HUDEP-2 (cell line): Measurements from ENCODE around the gene TRIM45.
"Not testable (repeated sequence)": the region's sequence is repeated elsewhere in the genome, so short reads cannot be mapped to it uniquely, and the experiment has no call there.

Experiments
- DNase-seq, 76 experiments: peaks; one replicate each; lab custom pipeline; 2025; ENCODE audit not compliant: unreplicated experiment in 76 of 76; lab: John Stamatoyannopoulos, UW

TRIM45 gene

GRCh38 chr1:117135329-117135728, 13.8 kb upstream of the TRIM45 start:
- no peak for DNase-seq

DNA sequence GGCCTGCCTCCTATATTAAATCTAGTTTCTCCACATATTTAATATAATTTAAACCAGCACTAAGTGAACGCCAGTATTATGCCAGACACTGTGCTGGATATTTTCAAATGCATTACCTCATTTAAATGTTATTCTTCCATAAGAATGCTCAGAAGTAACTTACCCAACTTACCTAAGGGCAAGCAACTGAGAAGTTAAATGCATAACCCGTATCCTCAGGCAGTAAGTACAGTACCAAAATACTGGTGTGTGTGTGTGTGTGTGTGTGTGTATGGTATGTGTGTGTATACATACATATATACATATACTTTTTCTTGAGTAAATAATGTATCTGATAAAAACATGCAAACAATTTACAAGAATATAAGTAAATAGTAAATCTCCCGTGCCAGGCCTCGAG, 9.0 kb upstream of the TRIM45 start:
- DNase-seq = no peak

DNA sequence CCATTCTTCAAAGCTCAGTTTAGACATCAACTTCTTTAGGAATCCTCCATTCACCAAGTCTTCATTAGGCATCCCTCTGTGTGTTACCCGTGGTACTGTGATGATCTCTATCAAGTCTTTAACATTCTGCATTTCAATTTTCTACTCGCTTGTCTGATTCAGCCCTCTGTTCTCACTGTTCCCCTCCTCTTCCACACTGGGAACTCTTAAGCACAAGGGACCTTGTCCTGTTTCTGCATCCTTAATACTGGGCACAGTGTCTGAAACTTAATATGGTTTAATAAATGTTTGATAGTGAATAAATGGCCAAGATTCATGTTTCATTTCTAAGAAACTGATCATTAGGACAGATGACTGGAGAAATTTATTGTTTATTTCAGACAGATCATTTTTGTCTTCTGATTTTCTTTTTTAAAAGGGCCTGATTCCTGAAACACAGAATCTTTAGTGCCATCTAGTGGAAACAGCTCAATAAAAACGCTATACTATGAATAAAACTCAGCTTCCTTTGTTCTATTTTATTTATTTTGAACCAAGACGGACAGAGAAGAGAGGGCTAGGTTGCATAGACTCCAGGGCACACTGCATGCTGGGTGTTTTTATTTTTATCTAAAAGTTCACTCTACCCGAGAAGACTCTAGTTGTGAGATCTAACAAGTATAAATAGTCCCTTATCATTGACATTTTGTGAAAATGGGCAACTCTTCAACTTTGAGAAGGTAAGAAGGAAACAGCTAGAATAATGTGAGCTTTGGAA, 7.0 kb upstream of the TRIM45 start:
- DNase-seq = peak in 9 of 76 experiments; percentile 4 to 37 (median 12)

GRCh38 chr1:117127795-117128194, 6.2 kb upstream of the TRIM45 start:
- peak in 6 of 76 experiments; percentile 3 to 15 (median 10) for DNase-seq

- DNase-seq = no peak
These were observed 3.1 kb upstream of the TRIM45 start for GRCh38 chr1:117124661-117125060.

- DNase-seq = no peak
These were observed 1.7 kb upstream of the TRIM45 start for GRCh38 chr1:117123274-117123673.

DNA sequence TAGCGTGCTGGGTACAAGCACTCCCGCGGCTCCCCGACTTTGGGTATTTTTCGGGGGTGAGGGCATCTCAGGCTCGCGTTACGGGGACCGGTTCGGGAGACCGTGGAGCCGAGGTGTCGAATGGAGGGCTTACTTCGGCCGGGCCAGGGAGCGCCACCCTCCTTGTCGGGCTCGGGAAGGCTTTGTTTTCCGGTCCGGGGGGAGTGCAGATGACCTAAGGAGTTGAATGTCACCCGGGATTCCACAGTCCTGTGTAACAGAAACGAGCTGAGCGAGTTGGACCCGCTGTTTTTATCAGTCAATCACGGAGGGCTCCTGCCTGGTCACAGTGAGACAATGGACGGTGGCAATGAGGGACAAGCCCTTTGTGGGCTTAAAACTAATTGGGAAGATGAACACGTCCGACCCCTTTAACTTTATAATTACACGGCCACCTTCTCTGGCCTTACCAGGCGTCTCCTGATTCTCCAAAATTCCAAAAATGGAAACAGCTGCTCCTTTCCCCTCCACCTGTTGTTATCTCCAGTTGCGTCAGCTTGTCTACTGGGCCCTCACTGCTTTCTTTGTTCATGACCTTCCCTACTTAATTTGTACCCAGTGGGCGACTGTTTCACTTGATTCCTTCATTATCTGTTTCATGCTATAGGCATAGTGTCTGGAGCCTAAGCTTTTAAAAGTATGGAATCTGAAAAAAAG, 929 bp upstream of the TRIM45 start:
- DNase-seq = no peak

- peak in 19 of 76 experiments; percentile 36 to 71 (median 46) for DNase-seq
These were observed 568 bp downstream of the TRIM45 start for GRCh38 chr1:117120774-117121588.

GRCh38 chr1:117119144-117119543, 2.4 kb downstream of the TRIM45 start:
- DNase-seq = not testable (repeated sequence)

DNA sequence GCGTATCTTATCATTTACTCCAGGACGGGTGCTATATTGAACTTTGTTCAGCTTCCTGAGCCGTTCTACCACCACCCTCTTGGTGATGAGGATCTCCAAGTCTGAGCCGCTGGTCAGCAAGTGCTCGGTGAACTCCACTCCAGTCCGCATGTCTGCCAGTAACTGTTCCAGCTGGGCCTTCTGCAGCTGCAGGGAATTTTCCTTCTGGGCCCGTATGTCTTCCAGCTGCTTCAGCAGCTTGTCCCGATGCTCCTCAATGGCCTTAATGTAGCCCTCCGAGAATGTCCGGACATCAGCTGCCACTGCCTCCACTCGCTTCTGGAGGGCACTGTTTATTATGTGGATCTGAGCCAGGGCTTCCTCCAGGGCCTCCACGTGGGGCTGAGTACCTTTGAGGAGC, 3.4 kb downstream of the TRIM45 start:
- DNase-seq = no peak

DNA sequence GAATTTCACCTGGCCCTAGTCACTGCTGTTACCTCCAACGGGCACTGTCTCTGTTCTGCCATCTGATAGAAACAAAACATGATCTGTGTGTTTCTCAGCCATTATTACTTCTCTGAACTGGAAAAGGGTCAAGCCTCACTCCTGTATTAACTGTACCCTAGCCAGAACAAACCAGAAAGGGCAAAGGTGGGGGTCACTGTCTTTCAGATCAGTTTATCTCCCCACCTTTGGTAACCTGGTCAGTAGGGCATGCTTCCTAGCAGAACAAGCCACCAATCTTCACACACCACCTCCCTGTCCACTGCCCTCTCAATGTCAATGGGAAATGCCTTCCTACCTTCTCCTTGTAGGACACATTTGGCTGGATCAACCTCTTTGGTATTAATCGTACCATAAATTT, 3.9 kb downstream of the TRIM45 start:
- no peak for DNase-seq

DNA sequence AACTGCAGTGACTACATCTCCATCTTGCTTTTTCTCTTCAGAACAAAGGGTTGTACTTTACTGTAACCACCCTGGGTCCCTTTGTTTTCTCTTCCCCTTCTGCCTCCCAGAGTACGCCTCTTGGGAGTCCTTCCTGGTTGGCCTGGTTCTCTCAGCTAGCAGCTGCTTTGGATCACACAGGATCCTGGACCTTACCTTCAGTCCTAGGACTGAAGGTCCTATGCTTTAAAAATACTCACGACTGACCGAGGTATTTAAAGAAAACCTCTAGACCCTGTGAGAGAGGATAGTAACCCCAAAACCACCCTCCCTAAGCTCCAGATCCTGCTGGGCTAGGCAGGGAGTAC, 4.8 kb downstream of the TRIM45 start:
- DNase-seq = no peak

DNA sequence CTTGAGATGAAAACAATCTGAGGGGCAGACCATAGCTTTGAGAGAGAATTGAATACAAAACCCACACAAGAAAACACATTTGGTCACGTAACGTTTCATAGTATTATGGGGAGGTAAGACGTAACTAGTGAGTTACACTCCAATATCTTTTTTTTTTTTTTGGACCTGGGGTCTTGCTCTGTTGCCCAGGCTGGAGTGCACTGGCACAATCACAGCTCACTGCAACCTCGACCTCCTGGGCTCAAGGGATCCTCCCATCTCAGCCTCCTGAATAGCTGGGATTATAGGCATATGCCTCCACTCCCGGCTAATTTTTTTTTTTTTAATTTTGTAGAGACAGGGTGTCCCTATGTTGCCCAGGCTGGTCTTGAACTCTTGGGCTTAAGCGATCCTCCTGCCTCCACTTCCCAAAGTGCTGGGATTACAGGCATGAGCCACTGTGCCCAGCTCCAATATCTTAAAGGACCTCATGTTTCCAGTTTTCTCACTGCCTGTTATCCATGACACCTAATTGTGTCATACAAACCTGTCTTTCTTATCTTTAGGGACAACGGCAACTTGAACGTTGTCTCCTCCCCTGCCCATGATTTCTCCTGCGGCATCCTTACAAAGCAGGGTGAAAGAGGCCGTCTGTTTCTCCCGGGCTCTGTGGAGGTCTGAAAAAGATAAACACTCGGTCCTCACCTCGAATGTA, 5.3 kb downstream of the TRIM45 start:
- no peak for DNase-seq

- no peak for DNase-seq
These were observed 6.7 kb downstream of the TRIM45 start for GRCh38 chr1:117114877-117115276.

DNA sequence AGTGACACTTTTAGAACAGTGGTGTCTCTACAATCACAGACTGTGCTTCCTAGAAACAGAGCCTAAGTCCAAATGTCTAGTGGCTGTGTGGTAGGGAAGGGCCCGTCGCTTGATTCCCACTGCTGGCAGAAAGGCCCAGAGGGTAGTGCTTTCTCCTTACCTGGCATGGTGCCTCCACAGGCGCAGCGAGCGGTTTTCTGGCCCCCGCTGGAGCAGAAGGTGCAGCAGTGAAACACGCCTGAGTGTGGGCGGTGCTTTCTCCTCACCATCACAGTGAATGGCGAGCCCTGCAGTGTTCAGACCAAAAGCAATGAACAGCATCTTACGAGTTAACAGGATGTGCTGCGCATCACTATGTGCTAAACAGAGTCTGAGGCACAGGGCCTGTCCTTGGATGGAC, 8.3 kb downstream of the TRIM45 start:
- DNase-seq = no peak

DNA sequence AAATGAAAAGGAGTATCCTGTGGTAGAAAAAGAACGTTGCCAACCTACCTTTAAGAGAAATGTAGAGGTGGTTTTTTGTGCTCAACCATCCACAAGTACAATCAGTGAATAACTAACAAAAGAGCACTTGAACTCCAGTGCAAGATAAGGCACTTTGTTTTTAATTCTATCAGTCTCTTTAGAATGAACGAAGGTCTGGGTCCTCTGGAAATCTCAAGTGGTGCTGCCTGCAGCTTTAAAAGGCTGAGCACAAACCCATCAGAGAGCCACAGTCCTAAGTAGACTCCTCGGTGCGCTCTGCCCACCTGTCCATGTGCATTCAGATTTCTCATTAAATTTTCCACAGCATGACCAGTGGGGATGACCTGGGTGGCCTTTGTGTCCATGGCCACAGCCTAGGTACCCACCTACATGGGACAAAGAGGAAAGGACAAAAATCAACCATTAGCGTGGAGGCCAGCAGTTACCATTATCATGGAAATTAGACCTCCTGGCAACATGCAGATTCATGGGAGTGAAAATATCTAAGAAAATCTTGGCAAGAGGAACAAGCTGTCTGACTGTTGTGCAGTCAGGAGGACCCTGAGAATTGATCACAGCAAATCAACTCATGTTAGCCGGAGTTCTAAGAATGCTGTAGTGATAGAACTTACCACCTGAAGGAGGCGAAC, 9.4 kb downstream of the TRIM45 start:
- no peak for DNase-seq

GRCh38 chr1:117110774-117111173, 10.8 kb downstream of the TRIM45 start:
- no peak for DNase-seq

- no peak for DNase-seq
These were observed 14.2 kb downstream of the TRIM45 start for GRCh38 chr1:117107364-117107763.

- no peak for DNase-seq
These were observed 15.1 kb downstream of the TRIM45 start for GRCh38 chr1:117106478-117106877.

GRCh38 chr1:117105722-117106121, 15.8 kb downstream of the TRIM45 start:
- no peak for DNase-seq
